ACHN (cell line): ENCODE data around the gene WDR31.

Source experiments
- DNase-seq: peaks from one replicate; pipeline ENCODE4 v3.0.0-alpha.2; 2015
- in situ Hi-C: cut with HindIII; loops from 2 replicates; pipeline ENCODE4 v1.10.0; 2017; ENCODE audit warnings: low sequenced_read_pairs, low pct_ligation_motif_present, low pct_unique_long_range_greater_than_20kb

The WDR31 gene

GRCh38 chr9:113269871-113270270 is 70.2 kb downstream of the WDR31 start:
- in situ Hi-C loops: no loop called here

GRCh38 chr9:113269355-113269754 is 70.7 kb downstream of the WDR31 start:
- DNase-seq: no peak
- in situ Hi-C loops: no loop called here

More at GRCh38 chr9:113269871-113270270, 70.2 kb downstream of the WDR31 start:
- no peak for DNase-seq

- DNase-seq: no peak
- in situ Hi-C loops: no loop called here
Observed at GRCh38 chr9:113267911-113268566, 72.0 kb downstream of the WDR31 start.

- in situ Hi-C loops: no loop called here
- DNase-seq: no peak
Observed at GRCh38 chr9:113266174-113266573, 73.9 kb downstream of the WDR31 start.
